Measurements from ENCODE around the gene NDEL1. TPM values are rescaled to one million over a fixed set of nuclear protein-coding genes. Genes with fewer than 3 reads are reported as not detected.

NDEL1 gene
- total RNA-seq, 1 experiment from 2014 or later, result 39.2 TPM

DNA sequence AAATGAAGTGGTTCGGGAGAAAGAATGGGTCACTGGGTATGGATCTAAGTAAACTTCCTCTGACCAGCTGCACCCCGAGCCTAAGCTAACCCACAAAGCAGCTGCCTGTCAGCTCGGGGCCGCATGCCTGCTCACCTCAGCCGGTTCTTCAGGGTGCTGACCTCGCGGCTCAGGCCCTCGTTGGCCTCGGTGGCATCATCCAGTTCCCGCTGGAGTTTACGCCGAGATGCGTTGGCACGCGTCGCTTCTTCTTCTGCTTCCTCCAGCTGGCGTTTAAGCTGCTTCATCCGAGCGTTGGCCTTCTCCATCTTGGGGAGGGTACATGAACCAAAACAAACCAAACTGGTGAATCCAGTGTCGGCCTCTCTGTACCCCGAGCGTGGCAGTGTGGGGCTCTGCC, 41.1 kb downstream of the NDEL1 start:
- RAD21 ChIA-PET (ENCODE audit: low non-redundant PET in 1 of 2, low total read pairs in 2 of 2, uncharacterized antibody in 2 of 2, unreplicated experiment in 2 of 2), result no interaction called here
- H3K9ac ChIP-seq (ENCODE audit: low read length), result no peak overlapping the region
- no peak overlapping the region for H2AFZ ChIP-seq (ENCODE audit: low read depth, low read length, poor library complexity, severe bottlenecking)
- DNase-seq (ENCODE audit: low read depth, low spot score), result no peak
- no peak for ATAC-seq
- H3K4me2 ChIP-seq (ENCODE audit: low read length), result no peak overlapping the region
- H3K27me3 ChIP-seq (ENCODE audit: insufficient read depth, low read length), result no peaks in the 10 kb centered on the region
- no peaks in the 10 kb centered on the region for H3K79me2 ChIP-seq (ENCODE audit: insufficient read depth, low read length)
- H3K27ac ChIP-seq (ENCODE audit: low read depth, low read length), result no peak overlapping the region
- H3K4me3 ChIP-seq (replicated peaks in 1 of 2; ENCODE audit: low read depth in 1 of 2, low read length in 2 of 2), result no peak overlapping the region
- CTCF ChIA-PET, result no interaction called here
- no TSS peak for BruUV-seq (replicated peaks)
- intact Hi-C loops (cut with micrococcal nuclease), result no loop called here
- peaks cover 32 to 40% of the 10 kb centered on the region in 2 experiments for H3K36me3 ChIP-seq (ENCODE audit: control insufficient read depth in 1 of 2, insufficient read depth in 2 of 2, low read length in 2 of 2)
- POLR2A ChIA-PET, result no interaction called here
- H3K9me2 ChIP-seq (ENCODE audit: insufficient read depth), result no peaks in the 10 kb centered on the region
- no peaks in the 10 kb centered on the region for H4K20me1 ChIP-seq (ENCODE audit: insufficient read depth)
- no peaks in the 10 kb centered on the region for H3K4me1 ChIP-seq (ENCODE audit: control insufficient read depth in 1 of 2, insufficient read depth in 2 of 2, low read length in 2 of 2)
- H3K9me3 ChIP-seq (ENCODE audit: control insufficient read depth in 1 of 2, insufficient read depth in 1 of 2, low read depth in 1 of 2, low read length in 2 of 2), result no peaks in the 10 kb centered on the region
- TF ChIP-seq RAD21 (IDR thresholded peaks at IDR 0.05; ENCODE audit: low read depth) (no peak), SP1 (IDR thresholded peaks at IDR 0.05; ENCODE audit: low read depth) (no peak), JUND (IDR thresholded peaks at IDR 0.05) (no peak), TCF7L2 (IDR thresholded peaks at IDR 0.05; ENCODE audit: borderline replicate concordance, extremely low read depth, insufficient read depth, insufficient read length) (no peak), POLR2AphosphoS5 (IDR thresholded peaks at IDR 0.05; ENCODE audit: low read depth, low read length) (no peak), ZNF274 (IDR thresholded peaks at IDR 0.05; ENCODE audit: low read depth, low read length) (no peak), SIN3A (IDR thresholded peaks at IDR 0.05; ENCODE audit: low read depth) (no peak)

DNA sequence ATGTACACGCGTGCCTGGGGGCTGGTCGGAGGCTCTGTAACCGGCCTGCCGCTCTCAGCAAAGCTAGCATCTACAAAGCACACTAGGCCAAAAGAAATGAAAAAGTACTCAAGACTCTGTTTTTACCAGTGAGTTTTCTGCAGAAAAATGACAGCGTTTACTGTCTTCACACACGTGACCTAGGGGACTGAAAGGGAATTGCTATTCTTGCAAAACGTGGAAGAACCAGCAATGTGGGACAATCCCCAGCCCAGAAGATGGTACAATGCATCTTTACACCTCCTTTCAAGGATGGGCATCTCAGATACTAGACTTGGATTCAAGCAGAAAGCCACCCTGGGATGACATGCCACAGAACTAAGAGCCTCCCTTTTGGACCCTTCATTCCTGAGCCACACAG, 41.5 kb downstream of the NDEL1 start:
- Histone ChIP-seq H3K4me3 (replicated peaks in 1 of 2; ENCODE audit: low read depth in 1 of 2, low read length in 2 of 2) (no peak overlapping the region), H3K9ac (ENCODE audit: low read length) (no peak overlapping the region), H3K4me1 (ENCODE audit: control insufficient read depth in 1 of 2, insufficient read depth in 2 of 2, low read length in 2 of 2) (no peaks in the 10 kb centered on the region), H3K27me3 (ENCODE audit: insufficient read depth, low read length) (no peaks in the 10 kb centered on the region), H2AFZ (ENCODE audit: low read depth, low read length, poor library complexity, severe bottlenecking) (no peak overlapping the region), H3K4me2 (ENCODE audit: low read length) (no peak overlapping the region), H4K20me1 (ENCODE audit: insufficient read depth) (no peaks in the 10 kb centered on the region), H3K79me2 (ENCODE audit: insufficient read depth, low read length) (no peaks in the 10 kb centered on the region), H3K9me3 (ENCODE audit: control insufficient read depth in 1 of 2, insufficient read depth in 1 of 2, low read depth in 1 of 2, low read length in 2 of 2) (no peaks in the 10 kb centered on the region), H3K36me3 (ENCODE audit: control insufficient read depth in 1 of 2, insufficient read depth in 2 of 2, low read length in 2 of 2) (peaks cover 35 to 40% of the 10 kb centered on the region in 2 experiments), H3K27ac (ENCODE audit: low read depth, low read length) (no peak overlapping the region), H3K9me2 (ENCODE audit: insufficient read depth) (no peaks in the 10 kb centered on the region)
- ChIA-PET RAD21 (ENCODE audit: low non-redundant PET in 1 of 2, low total read pairs in 2 of 2, uncharacterized antibody in 2 of 2, unreplicated experiment in 2 of 2) (no interaction called here), POLR2A (no interaction called here), CTCF (no interaction called here)
- intact Hi-C loops (cut with micrococcal nuclease), result no loop called here
- no peak for ATAC-seq
- TF ChIP-seq, protein P1, sequence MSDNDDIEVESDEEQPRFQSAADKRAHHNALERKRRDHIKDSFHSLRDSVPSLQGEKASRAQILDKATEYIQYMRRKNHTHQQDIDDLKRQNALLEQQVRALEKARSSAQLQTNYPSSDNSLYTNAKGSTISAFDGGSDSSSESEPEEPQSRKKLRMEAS (IDR thresholded peaks at IDR 0.05), result no peak
- no TSS peak for BruUV-seq (replicated peaks)
- DNase-seq (ENCODE audit: low read depth, low spot score), result no peak

All from HCT116 (cell line).